Measurements from ENCODE around the gene TGDS.
A peak's percentile ranks its signal among the peaks of the same experiment; 100 is the strongest.
"Not testable (repeated sequence)": the region's sequence is repeated elsewhere in the genome, so short reads cannot be mapped to it uniquely, and the experiment has no call there.

The TGDS gene

GRCh38 chr13:94556041-94556440, 39.9 kb downstream of the TGDS start:
- DNase-seq, result no peak
- intact Hi-C loops (cut with DNase I), result no loop called here

DNA sequence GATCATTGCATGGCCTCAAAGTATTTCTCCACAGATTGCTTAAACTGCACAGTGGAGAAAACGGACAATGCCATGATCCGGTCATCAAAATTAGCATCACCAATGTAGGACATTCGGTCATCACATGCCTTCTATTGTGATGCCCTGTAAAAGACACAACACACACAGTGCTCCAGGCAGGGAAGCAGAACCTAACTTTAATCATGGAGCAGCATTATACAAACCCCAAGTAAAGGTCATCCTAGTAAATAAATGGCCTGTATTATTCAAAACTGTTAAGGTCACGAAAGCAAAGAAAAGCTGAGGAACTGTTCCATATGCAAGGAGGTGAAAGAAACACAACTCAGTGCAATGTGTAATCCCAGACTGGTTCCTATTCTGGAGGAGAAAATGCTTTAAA, 42.2 kb downstream of the TGDS start:
- no peak for DNase-seq

GRCh38 chr13:94552095-94552494, 43.9 kb downstream of the TGDS start:
- DNase-seq, result no peak
- intact Hi-C loops (cut with DNase I), result loop anchor here (5.0 kb wide), 1 partner anchor 45 kb away; the partner anchor contains the start of gene TGDS

More for the DNA sequence above, 42.2 kb downstream of the TGDS start:
- intact Hi-C loops (cut with DNase I), result loop anchor here (5.0 kb wide), 1 partner anchor 44 kb away; the partner anchor contains the start of gene TGDS

DNA sequence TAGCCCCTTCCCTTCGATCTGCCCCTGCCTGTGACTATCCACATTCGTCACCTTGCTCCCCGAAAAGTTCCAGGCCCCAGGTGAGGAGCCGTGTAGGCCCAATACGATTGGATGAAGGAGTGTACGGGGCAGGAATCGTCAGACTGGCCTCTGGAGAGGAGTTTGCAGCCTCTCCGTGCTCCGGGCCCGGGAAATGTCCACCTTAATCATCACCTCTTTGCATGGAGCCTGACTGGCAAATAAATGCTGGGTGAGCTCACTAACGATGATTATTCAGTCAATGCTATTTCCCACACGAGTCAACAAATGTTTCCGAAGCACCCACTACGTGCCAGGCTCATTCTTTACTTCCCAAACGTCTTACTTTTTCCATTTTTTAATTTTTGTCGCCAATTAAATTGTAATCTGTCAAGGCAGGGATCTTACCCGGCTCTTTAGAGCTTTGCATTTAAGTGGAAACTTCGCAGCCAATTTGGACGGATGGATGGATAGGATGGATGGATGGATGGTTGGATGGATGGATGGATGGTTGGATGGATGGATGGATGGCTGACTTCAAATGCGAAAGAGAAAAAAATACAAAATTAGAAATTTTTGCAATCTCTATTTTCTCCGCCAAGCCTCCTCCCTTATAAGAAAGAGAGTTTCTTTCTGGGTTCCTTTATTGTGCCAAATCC, 45.8 kb downstream of the TGDS start:
- intact Hi-C loops (cut with DNase I), result loop anchor here (5.0 kb wide), 1 partner anchor 47 kb away; the partner anchor contains the start of gene TGDS
- DNase-seq, result no peak

DNA sequence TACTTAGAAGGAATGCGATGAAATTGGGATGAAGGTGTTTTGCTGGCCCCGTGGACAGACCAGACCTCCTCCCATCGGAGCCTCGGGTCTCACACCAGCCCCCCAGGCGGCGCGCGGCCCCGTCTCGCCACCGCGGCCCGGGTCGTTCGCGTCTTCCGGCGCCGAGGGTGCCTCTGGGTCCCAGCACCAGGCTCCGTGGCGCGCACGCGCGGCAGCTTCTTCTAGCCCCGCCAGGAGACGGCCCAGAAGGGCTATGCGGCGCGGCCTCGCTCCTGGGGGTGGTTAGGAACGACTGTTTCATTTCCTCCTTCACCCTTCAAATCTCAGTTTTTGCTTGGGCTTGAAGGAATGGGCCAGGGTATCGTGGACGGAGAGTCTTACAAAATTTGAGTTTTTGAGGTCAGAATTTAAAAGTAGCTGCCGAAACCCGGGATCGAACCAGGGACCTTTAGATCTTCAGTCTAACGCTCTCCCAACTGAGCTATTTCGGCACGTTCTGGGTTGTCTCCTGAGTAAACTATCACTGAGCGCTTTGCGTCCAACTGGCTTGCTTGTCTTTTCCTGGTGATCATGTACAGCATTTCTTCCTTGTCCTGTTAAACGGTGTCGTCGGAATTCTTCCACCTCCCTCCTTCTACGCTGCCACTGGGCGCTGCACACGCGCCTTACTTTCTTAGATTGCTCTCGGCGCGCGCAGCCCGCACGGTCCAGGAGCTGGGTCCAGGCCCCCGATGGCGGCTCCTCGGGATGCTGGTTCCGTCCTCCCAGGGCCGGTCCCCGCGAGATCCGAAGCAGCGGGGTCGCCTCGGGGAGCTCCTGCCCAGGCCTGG, 46.5 kb downstream of the TGDS start:
- DNase-seq, result peak; percentile 79 to 98 (median 88)
- intact Hi-C loops (cut with DNase I), result loop anchor here (5.0 kb wide), 1 partner anchor 48 kb away; the partner anchor contains the start of gene TGDS

- intact Hi-C loops (cut with DNase I), result no loop called here
- DNase-seq, result peak; percentile 27 to 91 (median 46)
These were observed 47.1 kb downstream of the TGDS start for GRCh38 chr13:94548821-94549231.

DNA sequence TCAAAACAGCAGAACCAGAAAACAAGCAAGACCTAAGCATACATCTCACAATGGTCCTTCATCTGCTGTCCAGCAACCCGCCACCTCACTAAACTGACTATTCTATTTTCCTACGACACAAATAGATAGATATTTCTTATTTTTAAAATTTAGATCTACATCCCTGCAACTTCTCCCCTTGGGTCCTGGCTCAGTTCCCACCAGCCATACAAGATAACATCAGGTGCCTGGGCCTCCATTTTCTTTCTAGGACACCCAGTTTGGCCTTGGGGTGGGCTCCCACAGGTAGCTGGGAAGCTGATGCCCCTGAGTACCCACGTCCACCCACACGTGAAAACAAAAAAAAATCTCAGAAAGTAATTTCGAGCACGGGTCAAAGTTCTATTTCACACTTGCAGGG, 47.6 kb downstream of the TGDS start:
- DNase-seq, result peak in 3 of 10 donors; percentile 10 to 70 (median 18)

GRCh38 chr13:94546061-94546839, 49.7 kb downstream of the TGDS start:
- DNase-seq, result no peak
- intact Hi-C loops (cut with DNase I), result no loop called here

More for the DNA sequence above, 47.6 kb downstream of the TGDS start:
- intact Hi-C loops (cut with DNase I), result no loop called here

DNA sequence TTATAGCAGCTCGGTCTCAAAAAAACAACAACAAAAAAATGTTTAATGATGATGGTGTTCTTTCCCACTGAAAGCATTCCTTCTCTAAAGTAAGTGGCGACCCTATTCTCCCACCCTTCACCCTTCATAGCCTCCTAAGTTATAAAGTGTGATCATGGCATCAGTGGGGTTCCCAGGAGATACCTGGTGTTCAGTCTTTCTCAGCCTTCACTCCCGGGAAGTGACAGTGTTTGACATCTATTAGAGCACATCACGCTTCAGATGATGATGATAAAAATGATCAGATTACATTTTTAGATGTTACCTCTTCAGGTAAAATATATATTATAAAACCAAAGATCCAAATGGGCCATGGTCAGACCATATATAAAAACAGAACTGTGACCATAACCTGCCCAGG, 51.0 kb downstream of the TGDS start:
- intact Hi-C loops (cut with DNase I), result no loop called here
- DNase-seq, result no peak

DNA sequence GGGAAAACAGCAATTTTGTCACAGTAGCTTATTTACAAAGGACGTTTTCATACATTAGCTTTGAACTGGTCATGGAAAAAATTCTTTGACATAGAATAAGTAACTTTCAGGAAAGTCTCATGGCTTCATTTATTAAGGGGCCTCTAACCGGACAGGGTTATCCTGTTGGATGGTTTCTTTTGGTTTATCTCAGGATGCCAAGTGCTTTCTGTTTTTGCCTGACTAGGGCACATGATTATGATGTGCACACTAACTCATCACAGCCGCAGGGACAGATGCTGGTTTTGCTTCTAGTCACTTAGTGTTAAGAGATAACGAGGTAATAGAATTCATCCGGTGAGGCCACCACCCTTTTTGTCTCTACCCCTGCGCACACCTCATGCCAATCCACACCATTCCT, 53.0 kb downstream of the TGDS start:
- intact Hi-C loops (cut with DNase I), result no loop called here
- DNase-seq, result no peak

GRCh38 chr13:94537740-94538630, 58.0 kb downstream of the TGDS start:
- intact Hi-C loops (cut with DNase I), result no loop called here
- no peak for DNase-seq

DNA sequence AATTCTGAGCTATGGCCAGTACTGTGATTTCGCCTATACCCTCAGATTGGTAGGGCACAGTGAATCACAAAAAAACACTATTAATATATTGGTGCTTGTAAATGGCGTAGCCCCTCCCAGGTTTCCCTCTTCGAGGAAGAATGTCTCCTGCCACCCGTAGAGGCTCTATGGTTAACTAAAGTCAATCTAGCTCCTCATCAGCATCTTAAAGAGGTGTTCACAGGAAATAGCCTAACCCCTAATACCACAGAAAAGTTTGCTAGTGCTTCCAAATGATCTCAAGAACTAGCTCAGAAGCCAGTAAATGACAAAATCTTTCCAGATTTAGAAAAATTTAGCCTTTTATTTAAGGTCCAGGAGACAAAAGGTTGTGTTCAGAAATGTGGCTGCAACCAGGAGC, 60.2 kb downstream of the TGDS start:
- no peak for DNase-seq
- intact Hi-C loops (cut with DNase I), result no loop called here

GRCh38 chr13:94535231-94535630, 60.7 kb downstream of the TGDS start:
- intact Hi-C loops (cut with DNase I), result no loop called here
- no peak for DNase-seq

- intact Hi-C loops (cut with DNase I), result no loop called here
- DNase-seq, result no peak
These were observed 61.8 kb downstream of the TGDS start for GRCh38 chr13:94534166-94534565.

DNA sequence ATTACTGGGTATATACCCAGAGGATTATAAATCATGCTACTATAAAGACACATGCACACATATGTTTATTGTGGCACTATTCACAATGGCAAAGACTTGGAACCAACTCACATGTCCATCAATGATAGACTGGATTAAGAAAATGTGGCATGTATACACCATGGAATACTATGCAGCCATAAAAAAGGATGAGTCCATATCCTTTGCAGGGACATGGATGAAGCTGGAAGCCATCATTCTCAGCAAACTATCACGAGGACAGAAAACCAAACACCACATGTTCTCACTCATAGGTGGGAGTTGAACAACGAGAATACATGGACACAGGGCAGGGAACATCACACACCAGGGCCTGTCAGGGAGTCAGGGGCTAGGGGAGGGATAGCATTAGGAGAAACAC, 63.7 kb downstream of the TGDS start:
- DNase-seq; intact Hi-C loops (cut with DNase I): not testable (repeated sequence)

- intact Hi-C loops (cut with DNase I), result not testable (repeated sequence)
- DNase-seq, result peak in 1 of 10 donors; percentile 80
These were observed 69.0 kb downstream of the TGDS start for GRCh38 chr13:94526956-94527355.

GRCh38 chr13:94525781-94526180, 70.2 kb downstream of the TGDS start:
- intact Hi-C loops (cut with DNase I), result no loop called here
- DNase-seq, result no peak

- DNase-seq, result no peak
- intact Hi-C loops (cut with DNase I), result no loop called here
These were observed 71.5 kb downstream of the TGDS start for GRCh38 chr13:94524407-94524806.

All from posterior cingulate gyrus (tissue), 11 donors.